ENCODE results near the gene ADGRG3. TPM values are rescaled to one million over a fixed set of nuclear protein-coding genes. Genes with fewer than 3 reads are reported as not detected.

Gene ADGRG3
- total RNA-seq, result not detected in 2 replicates

DNA sequence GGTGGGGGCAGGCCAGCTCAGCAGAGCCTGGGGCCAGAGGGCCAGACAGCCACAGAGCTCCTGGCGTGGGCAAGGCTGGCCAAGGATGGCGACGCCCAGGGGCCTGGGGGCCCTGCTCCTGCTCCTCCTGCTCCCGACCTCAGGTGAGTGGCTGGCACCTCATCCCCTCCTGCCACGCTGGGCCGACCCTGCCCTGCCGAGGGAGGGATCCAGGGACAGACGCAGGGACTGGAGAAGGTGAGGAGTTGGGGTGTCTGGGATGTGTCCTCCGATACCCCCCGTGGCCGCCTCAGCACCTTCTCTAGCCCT is at the start of gene ADGRG3:
Gene ADGRG3, plus strand, starts transcription at position 44 of the 309 bp plus-strand sequence. Its CDS starts 42 bp downstream, at position 86.
- H3K4me3 ChIP-seq (ENCODE audit: low read depth, low read length), result no peak within 1 kb of the TSS
- no peak for DNase-seq (ENCODE audit: low read depth)
- TF ChIP-seq, protein P1, sequence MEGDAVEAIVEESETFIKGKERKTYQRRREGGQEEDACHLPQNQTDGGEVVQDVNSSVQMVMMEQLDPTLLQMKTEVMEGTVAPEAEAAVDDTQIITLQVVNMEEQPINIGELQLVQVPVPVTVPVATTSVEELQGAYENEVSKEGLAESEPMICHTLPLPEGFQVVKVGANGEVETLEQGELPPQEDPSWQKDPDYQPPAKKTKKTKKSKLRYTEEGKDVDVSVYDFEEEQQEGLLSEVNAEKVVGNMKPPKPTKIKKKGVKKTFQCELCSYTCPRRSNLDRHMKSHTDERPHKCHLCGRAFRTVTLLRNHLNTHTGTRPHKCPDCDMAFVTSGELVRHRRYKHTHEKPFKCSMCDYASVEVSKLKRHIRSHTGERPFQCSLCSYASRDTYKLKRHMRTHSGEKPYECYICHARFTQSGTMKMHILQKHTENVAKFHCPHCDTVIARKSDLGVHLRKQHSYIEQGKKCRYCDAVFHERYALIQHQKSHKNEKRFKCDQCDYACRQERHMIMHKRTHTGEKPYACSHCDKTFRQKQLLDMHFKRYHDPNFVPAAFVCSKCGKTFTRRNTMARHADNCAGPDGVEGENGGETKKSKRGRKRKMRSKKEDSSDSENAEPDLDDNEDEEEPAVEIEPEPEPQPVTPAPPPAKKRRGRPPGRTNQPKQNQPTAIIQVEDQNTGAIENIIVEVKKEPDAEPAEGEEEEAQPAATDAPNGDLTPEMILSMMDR (IDR thresholded peaks at IDR 0.05; ENCODE audit: insufficient read depth, low read depth, low read length), result no peak

DNA sequence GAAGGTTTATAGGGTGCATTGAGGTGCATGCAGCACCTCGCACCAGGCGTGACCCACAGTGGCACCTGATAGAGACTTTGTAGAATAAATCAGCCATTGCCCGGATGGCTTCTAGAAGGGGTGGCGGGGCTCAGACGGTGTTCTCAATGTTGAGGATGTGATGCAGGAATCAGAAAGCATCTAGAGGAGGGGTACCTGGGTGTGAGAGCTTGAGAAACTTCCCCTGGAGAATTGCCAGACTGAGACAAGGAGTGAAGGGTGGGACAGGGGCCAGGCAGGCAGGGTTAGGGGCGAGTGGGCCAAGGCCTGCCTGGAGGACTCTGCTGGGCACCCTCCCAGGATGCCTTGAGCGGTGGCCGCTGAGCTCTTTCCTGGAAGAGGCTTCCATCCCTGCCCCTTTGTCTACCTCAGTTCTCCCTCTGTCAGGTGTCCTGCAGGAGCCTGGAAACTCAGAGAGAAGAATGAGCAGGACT is 48.9 kb upstream of the ADGRG3 start:
- H3K4me3 ChIP-seq (ENCODE audit: low read depth, low read length), result no peak overlapping the region
- no peak for DNase-seq (ENCODE audit: low read depth)
- TF ChIP-seq, protein P1 (IDR thresholded peaks at IDR 0.05; ENCODE audit: insufficient read depth, low read depth, low read length), result no peak

DNA sequence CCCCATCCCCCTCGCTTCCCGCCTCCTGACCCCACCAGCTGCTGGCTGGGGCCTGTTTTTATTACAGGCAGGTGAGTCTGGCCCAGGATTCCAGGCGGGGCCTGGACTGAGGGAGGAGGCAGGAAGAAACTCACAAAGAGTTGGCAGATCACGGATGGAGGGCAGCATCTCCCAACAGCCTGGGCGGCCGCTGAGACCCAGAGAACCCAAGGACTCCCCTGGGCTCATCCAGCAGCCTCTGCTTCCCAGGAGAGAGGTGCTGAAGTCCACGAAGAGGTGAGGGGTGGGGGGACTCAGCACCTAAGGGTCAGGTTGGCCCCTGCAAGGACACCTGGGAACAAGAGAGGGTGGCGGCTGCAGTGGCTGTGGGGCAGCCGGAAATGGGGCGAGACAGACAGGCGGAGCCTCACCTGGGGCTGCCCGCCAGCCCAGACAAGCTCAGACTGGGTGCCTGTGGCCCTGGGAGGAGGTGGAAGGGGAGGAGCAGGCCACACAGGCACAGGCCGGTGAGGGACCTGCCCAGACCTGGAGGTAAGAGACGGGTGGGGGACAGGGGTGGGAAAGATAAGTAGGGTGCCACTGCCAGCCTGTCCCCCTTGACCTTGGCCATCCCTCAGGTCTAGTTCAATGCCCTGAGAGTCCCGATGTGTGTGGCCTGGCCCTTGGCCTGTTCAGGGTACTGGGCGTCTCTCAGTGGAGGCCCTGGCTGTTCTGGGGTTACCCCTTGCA is 48.3 kb upstream of the ADGRG3 start:
- H3K4me3 ChIP-seq (ENCODE audit: low read depth, low read length), result no peak overlapping the region
- DNase-seq (ENCODE audit: low read depth), result no peak
- TF ChIP-seq, protein P1 (IDR thresholded peaks at IDR 0.05; ENCODE audit: insufficient read depth, low read depth, low read length), result no peak

DNA sequence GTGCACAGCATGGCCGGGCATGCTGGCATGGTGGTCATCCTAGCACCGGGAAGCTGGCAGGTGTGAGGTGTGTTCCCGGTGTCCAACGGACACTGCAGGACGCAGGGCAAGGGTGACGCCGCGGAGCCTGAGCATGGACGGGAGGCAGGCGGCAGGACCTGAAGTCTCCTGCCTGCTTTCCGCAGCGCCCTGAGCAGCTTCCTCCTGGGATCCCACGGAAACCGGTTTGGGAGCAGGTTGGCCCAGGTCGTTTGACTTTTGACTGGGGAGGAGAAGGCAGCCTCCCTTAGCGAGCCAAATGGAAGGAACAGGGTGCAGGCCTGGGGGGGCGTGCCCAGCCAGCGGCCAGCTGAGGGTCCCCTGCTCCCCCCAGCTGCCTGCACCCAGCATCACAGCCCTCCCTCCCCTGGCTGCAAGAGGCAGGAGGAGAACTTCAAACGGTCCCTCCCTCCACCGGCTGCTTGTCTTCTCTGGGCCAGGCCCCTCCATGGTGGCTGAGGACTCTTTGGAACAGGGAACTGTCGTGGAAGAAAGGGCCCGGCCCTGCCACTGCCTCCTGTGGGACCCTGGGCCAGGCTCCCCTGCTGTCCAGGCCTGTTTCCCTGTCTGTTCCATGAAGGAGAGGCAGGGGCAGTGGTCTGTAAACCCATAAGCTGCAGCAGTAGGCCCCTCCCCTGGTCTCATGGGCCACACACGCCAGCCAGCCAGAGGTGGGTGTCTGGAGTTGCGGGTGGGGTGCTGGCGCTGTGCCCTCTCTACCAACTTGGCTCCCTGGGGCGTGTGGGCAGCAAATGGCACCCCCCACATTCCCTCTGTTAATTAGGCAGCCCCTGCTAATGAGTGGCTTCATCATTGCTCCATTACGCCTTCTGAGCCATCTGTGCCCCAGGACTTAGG is 47.5 kb upstream of the ADGRG3 start:
- DNase-seq (ENCODE audit: low read depth), result no peak
- TF ChIP-seq, protein P1 (IDR thresholded peaks at IDR 0.05; ENCODE audit: insufficient read depth, low read depth, low read length), result no peak
- no peak overlapping the region for H3K4me3 ChIP-seq (ENCODE audit: low read depth, low read length)

- DNase-seq (ENCODE audit: low read depth), result peak; percentile 14
- H3K4me3 ChIP-seq (ENCODE audit: low read depth, low read length), result no peak overlapping the region
- TF ChIP-seq, protein P1 (IDR thresholded peaks at IDR 0.05; ENCODE audit: insufficient read depth, low read depth, low read length), result no peak
Measured at GRCh38 chr16:57621521-57622271, 46.4 kb upstream of the ADGRG3 start.

DNA sequence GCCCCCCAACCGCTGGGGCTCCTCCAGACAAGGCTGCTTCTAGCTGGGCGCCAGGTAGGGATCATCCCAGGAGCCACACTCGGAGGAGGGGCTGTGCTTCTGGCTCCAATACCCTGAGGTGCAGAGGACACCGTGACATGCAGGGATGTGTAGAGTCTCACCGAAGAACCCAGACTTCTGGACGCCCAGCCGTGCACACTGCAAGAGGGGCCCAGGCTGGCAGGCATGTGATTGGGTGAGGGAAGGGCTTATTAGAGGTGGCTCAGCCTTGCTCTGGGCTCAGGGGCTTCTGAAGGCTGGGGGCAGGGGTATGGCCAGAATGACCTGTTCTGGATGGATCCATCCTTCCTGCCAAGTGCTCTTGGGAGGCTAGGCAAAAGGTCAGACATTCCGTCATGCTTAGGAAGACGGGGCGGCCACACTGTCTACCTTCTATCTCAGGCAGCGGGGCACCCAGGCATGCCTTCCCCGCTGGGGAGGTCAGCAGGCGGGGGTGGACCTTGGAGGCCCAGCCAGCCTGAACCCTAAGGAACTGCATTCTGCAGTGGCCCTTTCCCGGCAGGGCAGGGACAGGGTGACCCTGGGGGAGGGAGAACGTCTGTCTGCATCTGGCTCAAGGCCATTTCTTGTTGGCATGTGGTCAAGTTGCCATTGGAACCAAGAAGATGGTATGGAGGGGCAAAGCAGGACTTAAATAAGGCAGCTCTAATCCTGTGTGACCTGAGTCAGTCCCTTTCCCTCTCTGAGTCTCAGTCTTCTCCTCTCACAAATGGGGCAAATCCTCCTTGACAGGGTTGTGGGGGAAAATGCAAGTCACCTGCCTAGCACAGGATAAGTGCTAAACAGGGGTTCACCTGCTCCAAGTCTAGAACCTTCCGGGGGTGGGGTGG is 45.5 kb upstream of the ADGRG3 start:
- H3K4me3 ChIP-seq (ENCODE audit: low read depth, low read length), result no peak overlapping the region
- TF ChIP-seq, protein P1 (IDR thresholded peaks at IDR 0.05; ENCODE audit: insufficient read depth, low read depth, low read length), result no peak
- DNase-seq (ENCODE audit: low read depth), result no peak

All from fibroblast of villous mesenchyme (primary cell).